NCI-H748 treated with DMSO at 0.1 percent for 48 hours (cell line): ENCODE measurements around the gene HOXB2.

ENCODE experiments used
- DNase-seq: peaks from one replicate; lab custom pipeline; 2025; lab: John Stamatoyannopoulos, UW

The HOXB2 gene

DNA sequence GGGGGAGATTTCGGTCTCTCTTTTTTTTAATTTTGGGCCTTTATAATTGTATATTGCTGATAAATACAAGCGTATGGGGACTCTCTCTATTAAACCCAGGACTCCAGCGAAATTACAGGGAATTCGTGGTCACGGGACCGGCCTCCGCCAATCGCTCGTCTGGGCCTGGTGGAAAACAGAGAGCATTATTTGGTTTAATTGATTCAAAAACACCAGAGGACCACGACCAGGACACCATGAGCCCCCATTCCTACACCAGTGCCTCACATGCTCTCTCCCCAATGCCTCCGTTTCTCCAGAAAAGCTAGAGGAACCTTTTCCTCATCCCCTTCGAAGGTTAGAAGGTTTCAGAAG, at the start of gene HOXB2:
HOXB2 (minus strand) TSS at position 88 of the 354 bp plus-strand sequence. CDS start 198 bp downstream, outside the sequence.
- DNase-seq, result peak; percentile 61

DNA sequence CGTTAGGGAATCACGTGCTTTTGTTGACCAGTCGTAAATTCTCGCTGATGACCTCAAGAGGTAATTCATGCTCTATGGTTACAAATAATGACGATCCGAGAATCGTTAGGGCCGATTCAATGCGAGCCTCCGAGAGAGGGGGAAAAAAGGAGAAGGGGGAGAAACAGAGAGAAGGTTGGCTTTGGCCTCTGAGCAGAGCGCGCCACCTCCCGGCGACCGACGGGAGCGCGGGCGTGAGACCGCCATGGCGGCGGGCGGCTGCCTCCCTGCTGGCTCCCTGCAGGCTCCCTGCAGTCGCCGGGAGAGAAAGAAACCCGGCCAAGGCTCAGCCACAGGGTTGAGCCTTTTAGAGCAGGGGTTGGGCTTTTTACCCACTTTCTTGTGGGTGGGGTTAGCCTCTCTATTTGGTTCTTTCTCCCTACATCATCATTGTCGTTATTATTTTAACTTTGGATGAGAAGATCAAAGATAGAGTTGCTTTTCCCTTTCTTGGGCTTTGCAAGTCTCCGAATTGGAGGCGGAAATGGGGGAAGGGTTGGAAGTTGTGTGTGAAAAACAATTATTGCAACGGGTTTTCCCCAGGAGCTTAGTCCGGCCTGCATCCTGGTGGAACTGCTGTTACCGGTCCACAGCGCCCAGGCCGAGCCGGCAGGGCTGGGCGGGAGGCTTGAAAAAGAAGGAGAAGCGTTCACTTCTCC, 49.1 kb upstream of the HOXB2 start:
- DNase-seq, result peak; percentile 79

DNA sequence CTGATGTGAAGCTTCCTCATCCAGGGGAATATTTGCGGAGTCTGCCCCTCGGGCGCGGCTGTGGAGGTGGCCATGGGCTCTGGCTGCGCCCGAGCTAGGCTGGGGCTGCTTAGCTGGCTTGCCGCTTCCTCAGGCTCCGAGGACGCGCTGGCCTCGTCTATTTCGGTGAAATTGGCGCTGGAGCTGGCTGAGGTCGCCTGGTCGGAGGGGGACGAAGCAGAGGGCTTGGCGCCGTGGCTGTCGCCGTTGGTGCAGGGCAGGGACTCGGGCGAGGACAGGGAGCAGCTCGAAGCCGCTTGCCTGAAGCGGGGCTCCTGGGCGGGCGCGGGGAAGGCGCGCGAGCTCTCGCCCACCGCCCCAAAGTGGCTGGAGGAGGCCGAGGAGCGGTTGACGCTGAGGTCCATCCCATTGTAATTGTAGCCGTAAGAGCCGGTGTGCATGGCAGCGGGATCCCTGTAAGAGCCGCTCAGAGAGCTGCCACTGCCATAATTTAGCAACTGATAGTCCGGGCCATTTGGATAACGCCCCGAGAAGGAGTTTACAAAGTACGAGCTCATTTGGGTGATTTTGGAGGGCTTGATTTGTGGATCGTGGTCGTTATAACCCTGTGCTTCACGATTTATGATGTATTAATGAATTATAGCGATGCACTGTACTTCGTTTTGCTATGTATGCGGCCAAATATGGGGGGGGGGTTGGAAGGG, 48.4 kb upstream of the HOXB2 start, which contains the start of gene HOXB5:
HOXB5 (minus strand) TSS at position 654 of the 704 bp plus-strand sequence; CDS start at position 557, 97 bp downstream.
- DNase-seq, result peak; percentile 51

DNA sequence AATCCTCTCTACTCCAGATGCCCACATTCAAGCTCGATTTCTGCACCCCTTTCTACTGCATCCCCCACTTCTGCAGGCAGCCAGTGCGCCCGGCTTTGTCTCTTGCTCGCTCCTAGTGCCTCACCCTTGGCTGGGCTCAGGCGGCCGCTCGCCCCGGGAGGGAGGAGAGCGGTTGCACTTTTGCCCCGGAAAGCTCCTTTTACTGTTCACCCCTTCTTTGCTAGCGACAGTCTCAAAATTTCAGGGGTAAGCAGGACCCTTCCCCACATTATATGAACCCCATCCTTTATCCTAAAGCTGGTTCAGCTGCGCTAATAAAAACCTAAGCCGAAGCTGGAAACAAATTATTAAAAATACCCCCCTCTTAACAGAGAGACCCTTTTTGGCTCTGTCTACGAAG, 47.7 kb upstream of the HOXB2 start:
- DNase-seq, result no peak

DNA sequence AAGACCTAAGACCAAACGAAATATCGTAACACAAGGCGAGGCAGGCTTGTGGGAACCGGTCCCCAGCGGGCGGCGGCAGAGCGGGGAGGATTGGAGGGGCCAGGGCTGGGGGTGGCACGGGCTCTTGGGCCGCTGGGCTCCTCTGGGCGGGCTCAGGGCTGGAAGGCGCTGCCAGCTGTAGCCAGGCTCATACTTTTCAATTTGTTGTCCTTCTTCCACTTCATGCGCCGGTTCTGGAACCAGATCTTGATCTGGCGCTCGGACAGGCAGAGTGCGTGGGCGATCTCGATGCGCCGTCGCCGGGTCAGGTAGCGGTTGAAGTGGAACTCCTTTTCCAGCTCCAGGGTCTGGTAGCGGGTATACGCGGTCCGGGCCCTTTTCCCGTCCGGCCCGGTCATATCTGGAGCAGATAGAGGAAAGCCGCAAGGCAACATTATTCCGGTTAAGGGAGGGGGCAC, 47.2 kb upstream of the HOXB2 start:
- DNase-seq, result no peak

DNA sequence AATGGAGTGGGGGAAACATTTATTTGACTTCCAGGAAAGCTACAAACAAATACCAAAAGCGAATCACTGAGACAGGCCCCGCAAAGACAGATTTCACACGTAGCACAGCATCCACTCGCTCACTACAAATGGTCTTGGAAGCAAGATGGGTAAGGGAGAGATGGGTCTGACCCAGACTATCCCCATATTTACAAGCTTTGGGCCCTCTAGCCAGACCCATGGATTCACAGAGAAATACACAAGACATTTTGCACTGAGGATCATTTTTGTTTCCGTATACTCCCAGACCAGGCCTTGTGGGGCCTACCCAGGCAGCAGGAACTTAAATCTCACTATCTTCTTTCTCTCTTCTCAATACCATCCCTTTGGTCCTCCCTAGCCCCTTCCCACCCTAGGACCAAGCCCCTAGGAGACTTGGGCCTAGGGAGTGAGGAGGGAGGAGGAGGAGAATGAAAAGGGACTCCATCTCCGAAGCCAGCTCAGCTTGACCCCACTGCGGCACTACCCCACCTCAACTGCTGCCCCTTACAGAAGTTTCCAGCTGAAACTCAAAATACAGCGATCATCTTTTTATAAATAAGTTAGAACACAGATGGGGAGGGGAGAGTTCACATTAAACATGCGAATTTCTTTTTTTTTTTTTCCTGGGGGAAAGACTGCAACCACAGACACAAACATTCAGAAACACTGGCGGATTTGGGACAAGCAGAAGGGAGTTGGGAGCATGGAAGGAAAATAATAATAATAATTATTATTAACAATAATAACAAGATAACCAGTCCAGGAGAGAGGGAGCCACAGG, 46.5 kb upstream of the HOXB2 start:
- DNase-seq, result no peak

DNA sequence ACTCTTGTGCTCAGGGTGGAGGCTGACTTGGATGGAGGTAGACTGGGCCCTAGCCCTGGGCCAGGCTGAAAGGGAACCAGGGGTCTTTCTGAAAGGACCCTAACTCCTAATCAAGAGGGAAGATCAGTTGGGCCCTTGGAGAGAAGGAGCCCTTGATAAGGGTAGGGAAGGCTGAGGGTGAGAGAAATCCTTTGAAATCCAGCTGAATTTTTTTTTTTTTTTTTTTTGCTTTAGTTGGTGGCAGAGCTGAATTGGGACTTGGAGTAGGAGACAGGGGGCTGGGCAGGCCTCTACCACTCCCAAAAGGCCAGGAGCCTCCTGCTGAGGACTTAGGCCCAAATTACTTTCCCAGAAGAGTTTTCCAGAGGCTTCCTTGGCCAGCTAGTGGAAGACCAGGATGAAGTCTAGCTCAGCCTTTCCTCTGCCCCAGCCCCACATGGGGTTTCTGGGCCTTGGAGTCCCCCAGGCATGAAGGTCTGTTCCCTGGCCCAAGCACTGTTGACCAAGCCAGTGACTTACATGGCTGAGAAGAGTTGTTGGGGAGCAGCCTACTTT, 45.8 kb upstream of the HOXB2 start:
- no peak for DNase-seq

DNA sequence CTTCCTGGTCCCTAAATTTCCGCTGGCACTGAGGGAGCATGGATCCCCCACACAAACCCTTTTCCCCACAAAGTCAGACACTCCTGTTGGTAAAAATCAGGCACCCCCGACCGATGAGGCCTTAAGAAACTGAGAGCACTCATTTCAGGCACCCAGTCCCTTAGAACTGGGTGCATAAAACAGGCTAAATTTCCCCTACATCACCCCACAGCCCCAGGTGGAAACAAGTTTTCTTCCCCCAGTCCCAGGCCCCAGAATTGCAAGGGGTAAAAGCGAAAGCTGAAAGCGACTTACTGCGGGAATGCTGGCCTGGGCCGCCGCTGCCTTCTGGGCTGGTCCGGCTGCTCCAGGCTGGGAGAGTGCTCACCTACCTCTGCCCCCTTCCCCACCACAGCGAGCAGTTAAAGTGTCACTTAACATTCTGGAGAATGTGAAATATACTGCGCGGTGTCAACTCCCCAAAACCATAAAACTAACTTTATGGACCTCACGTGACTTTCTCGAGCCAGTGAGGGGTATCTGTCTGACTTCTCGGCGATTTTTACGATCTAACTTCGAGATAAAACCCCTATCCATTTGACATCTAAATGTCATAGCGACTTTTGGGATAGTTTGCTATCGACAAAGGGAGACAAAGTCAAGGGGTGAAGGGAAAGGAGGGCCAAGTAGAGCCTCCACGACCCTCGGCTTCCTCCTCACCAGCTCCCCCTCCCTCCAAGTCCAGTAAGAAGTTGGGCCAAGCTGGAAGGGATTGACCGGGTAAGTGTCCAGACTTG, 45.1 kb upstream of the HOXB2 start, which contains the start of gene HOXB3:
HOXB3 (minus strand) TSS at position 411 of the 776 bp plus-strand sequence. CDS start 37,767 bp downstream, outside the sequence.
- DNase-seq, result no peak

DNA sequence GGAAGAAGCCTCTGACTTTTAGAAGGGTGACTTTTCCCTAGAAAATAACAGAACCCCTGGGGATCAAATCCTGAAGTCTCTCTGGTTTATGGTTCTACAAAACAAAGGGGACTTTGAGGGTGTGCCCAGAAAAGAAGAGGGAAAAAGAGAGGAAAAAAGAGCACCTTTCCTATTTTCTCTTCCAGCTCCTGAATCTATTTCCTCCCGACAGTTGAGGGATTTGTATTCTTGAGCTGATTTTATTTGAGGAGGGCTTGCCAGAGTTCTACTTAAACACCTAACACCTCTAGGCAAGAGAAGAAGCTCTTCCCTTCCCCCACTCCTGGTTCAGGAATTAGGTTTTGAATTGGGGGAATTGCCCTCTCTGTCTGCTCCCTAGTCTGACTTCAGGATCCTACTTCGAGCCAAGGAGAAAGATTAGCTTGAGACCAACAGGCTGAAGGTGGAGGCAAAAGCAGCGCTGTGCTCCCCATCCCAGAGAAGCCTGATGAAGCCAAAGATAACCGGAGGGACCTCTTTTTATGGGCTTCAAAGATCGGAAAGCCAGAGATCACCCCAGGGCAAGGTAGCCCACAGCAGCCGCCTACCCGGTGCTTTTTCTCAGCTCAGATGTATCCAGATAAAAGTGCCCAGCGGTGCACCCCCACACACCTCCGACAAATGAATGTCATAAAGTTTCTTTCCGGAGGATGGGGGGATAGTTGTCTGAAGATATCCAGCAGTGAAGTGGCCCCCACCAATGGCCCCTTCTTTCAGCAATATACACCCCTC, 44.3 kb upstream of the HOXB2 start:
- DNase-seq, result no peak

DNA sequence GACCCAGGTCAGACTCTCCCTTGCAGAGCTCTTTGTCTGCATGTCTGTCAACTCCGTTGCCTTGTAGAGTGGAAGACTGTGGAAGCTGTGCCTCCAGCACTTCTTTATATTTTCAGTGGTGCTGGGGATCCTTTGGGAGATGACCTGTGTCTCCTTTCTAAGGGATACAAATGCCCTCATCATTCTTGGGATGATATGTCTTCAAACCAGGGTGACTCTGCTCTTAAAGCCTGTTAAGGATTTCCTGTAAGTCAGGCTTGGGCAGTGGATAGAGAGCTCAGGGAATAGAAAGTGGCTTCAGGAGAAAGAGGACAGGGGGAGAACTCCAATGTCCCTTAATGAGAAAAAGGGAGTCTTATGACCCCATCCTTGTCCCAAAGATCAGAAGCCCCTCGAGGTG, 43.6 kb upstream of the HOXB2 start:
- DNase-seq, result no peak

DNA sequence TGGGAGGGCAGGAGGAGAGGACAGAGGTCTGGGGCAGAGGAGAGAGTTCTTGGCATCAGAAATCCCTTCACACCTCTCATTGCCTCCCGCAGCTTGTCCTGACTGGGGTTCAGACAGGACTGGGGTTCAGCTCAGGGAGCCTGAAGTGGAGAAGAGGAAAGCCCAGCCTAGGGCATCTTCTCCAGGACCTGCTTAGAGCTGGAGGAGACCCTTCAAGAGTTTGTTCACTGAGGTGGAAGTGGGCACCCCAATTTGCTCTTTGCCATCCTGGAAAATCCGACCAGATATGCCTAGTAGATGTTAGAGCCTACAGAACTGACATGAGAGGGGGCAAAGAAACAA, 43.1 kb upstream of the HOXB2 start:
- no peak for DNase-seq

DNA sequence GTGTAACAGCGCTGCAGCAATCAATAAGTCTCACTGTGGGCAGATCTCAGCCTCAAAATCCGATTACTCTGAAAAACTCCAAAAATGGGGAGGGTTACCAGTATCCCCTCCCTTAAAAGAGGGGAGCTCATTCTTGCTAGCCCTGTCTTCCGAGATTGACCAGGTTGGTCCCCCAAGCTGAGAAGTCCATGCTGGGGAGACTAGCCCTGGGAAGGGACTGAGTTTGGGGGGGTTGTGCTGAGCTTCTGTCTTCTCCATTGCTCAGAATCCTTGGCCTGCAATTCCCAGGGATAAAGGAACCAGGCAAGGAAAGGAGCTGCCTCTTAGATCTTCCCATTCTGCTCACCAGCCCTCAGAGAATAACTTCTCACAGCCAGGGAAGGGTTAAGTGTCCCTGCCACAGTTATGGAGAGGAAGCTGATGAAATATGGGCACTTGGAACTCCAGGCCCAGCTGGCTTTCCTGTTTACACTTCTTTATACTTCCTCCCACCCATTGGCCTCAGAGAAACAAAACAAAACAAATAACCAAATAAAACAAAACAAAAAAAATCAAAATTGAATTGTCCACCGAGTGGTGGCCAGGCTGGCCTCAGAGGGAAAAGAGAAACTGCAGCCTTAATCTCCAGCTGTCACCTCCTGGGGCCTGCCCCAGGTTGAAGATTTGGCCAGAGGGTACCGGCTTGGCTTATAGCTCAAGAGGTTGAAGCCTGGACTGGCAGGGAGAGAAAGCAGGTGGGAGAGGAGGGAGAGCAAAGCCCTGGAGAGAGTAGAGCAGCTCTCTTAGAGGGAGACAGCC, 42.6 kb upstream of the HOXB2 start:
- no peak for DNase-seq

DNA sequence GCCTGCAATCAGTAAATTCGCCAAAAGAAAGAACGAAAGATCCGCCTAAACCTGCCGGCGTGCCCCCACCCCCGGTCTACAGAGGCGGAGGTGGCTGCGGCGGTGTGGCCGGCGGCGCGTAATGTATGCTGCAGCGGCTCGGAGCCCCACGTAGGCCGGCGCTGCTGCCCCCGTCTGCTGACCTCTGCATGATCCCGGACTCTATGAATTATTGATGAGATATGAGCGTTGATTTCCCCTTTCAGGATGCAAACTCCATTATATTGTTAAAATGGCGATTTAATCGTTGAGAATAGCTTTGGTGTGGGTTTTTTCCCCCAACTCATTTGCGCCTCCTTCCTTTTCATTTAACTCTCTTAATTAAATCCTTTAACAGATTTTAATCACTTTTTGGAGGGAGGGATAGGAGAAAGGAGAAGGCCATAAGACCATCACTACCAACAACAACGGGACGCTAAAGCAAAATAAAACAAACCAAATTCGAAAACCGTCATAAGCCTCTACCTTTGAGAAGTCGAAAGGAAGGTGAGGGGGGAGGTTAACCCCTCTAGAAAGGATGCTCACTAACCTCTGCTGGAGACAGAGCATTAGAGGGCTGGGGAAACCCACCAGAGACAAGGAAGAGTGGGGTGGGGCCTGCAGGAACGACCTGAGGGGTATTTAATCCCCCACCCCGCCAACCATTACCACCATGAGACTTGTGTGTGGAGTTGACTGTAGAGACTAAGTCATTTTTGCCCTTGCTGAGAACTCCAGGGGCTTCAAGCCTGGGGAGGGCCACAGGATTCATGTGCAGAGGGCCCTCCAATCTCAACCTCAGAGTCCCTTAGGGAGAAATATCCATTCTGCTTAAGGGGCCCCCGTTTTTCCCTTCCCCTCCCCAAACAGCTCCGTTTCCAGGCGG, 41.7 kb upstream of the HOXB2 start:
- peak; percentile 24 for DNase-seq

DNA sequence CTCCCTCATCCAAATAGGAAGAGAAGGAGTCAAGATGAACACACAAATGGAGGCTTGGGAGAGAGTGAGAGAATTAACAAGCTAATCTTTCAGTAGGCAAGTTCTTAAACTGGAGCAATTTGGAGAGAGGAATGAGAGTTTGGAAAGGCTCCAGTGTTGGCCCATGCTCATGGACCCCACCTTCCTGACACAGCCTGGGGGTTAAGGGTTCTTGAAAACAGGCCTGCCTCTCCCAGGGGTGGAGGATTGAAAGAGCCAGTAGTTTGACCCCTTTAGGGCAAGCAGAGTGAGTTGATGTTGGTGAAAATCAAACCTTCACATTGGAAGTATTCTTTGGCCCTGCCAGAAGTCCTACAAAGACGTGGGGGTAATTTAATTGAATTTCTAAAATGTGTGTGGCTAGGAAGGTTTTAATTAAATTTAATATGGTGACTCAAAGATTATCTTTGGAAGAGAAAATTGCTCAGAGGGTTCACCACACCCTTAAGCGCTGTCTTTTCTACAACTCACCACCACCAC, 39.4 kb upstream of the HOXB2 start:
- no peak for DNase-seq

DNA sequence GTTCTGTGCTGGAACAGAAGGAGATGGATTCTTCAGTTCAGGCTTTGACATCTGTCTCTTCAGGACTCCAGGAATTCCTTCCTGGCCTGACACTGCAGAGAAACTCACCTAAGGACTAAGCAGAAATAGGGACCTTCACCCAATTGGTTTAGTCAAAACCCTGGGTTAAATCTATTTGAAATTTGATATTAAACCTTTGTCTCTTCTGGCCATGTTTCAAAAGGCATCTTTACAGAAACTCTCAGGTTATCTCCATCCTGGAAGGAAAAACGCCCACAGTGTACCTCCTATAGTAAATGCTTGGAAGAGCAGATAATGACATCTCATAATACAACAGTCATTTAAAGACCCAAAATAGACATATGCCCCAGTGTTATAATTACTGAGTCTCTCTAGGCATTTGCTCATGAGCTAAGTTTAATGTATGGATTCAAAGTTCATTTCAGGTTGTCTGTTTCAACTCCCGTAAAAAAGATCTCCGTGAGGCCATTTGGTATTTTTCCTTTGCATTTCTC, 38.9 kb upstream of the HOXB2 start:
- no peak for DNase-seq

DNA sequence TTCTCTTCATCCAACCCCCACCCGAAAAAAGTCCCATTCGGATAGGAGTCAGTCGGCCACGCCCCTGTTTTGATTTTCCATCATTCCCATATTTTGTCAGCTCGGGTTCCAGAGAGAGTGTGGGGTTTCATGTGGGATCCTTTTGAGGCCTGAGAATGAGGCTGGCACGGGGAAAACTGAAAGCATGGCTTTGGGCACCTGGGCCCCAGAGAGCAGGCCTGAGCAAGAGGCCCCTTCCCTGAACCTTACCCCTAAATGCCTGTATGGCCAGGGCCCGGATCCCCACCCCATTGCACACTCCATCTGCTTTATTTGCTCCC, 37.8 kb upstream of the HOXB2 start:
- DNase-seq, result no peak

DNA sequence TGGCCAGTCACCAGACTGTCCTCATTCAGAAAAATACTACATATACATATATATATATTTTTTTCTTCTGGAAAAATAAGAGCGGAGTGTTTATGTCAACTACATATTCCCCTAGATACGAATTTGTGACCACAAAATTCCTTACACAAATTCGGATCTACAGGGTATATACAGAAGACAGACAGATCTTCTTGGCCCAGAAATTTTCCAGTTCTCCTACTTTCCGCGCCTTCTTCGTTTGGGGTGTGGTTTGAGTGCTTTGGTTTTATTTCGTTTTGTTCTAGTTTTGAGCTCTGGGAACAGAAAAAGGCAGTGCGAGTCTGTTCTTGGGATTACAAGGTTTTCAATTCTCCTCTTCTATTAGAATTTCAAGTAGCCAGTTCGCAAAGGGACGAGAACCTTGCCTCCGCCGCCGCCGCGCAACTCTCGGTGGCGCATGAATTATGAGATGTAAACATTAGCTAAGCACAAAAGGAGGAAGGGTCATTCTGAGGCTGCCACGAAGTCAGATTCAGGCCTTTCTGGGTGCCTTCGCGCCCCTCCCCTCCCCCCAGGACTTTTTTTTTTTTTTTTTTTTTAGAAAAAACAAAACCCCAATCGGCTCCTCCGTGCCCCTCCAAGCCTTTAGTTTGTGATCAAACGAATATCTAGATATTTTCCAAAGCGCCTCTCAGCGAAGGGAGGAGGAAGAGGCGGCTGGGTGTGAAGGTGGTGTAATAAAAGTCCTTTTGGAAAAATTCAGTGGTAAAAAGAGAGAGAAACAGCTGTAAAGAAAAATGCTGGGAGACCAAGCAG, 35.0 kb upstream of the HOXB2 start:
- no peak for DNase-seq

DNA sequence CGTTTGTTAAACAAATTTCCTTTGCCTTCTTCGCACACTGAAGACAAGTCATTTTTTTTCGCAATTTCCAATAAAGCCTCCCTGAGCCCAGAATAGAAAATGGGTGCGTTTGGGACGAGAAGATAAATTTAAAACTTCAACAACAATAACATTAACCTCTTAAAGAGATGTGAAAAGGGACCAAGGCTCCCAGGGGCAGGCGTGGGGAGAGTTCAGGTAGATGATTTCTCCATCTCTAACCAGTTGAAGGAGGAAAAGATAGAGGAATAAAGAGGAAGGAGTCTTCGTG, 34.5 kb upstream of the HOXB2 start:
- DNase-seq, result no peak
